ENCODE measurements around the gene LPAR1. TPM values are rescaled to one million over a fixed set of nuclear protein-coding genes. Genes with fewer than 3 reads are reported as not detected.

The LPAR1 gene
- total and polyA plus RNA-seq, 2 of the 8 experiments (the other 6 are each of a cell fraction or from before 2014, with no cell fraction given): 3.4 to 5.1 TPM

- FAIRE-seq: no peak
- Histone ChIP-seq H3K79me2 (ENCODE audit: control insufficient read depth in 1 of 2, insufficient read depth in 2 of 2, low read length in 2 of 2) (no peaks in the 10 kb centered on the region), H3K27ac (ENCODE audit: low read depth, low read length) (no peak overlapping the region)
- TF ChIP-seq NRF1 (IDR thresholded peaks at IDR 0.05; ENCODE audit: low read depth, low read length): no peak
Observed at GRCh38 chr9:111005746-111006470, 32.4 kb downstream of the LPAR1 start.

More at GRCh38 chr9:111005746-111006470, 32.4 kb downstream of the LPAR1 start:
- H3K79me1 ChIP-seq (ENCODE audit: low read depth, low read length): no peaks in the 10 kb centered on the region
- no peaks in the 10 kb centered on the region for H4K20me1 ChIP-seq (replicated peaks in 1 of 2; ENCODE audit: control insufficient read depth in 1 of 2, insufficient read depth in 2 of 2, low read length in 2 of 2)
- no peak overlapping the region for H3K4me2 ChIP-seq (ENCODE audit: insufficient read depth in 1 of 2, low read depth in 2 of 2, low read length in 2 of 2)
- no peak overlapping the region for H2BK120ac ChIP-seq (replicated peaks; ENCODE audit: low read depth, low read length)
- no peak overlapping the region for H3K4ac ChIP-seq (replicated peaks; ENCODE audit: insufficient read length, low read depth, low read length)
- no peak overlapping the region for H4K91ac ChIP-seq (replicated peaks; ENCODE audit: insufficient read length, low read length)
- no peak overlapping the region for H3K56ac ChIP-seq (replicated peaks; ENCODE audit: insufficient read length, low read depth, low read length)
- no peaks in the 10 kb centered on the region; a peak in 1 of 7 replicates for H3K27me3 ChIP-seq (replicated peaks in 1 of 4; ENCODE audit: control insufficient read depth in 3 of 4, extremely low read depth in 1 of 4, insufficient read depth in 3 of 4, low read length in 3 of 4)
- no peak overlapping the region for H2AK5ac ChIP-seq (ENCODE audit: low read depth, low read length)
- CTCF ChIA-PET (ENCODE audit: partially characterized antibody): interaction anchor here (0.6 to 2.6 kb wide), 2 partner anchors 30 to 374 kb away, joined by 3 to 7 read pairs; no protein-coding TSS in a partner anchor
- H3K23me2 ChIP-seq (ENCODE audit: low read depth, low read length): no peaks in the 10 kb centered on the region
- no peaks in the 10 kb centered on the region for H3K9me3 ChIP-seq (ENCODE audit: insufficient read depth in 2 of 2, low read depth in 1 of 2, low read length in 1 of 2)
- no peak overlapping the region for H3K23ac ChIP-seq (ENCODE audit: insufficient read length)
- no peak overlapping the region for H2AFZ ChIP-seq (ENCODE audit: low read length)
- no peak overlapping the region; the same call in 1 of the 2 replicates for H2BK12ac ChIP-seq (ENCODE audit: low read depth, low read length)
- 83% methylated on average over 1 of the region's 1 CpG; no CpG with 5 or more reads in 1 of the 2 experiments for WGBS, 2 experiments (ENCODE audit: extremely low coverage in 1 of 2, insufficient coverage in 1 of 2, insufficient read length in 1 of 2, insufficient replicate concordance in 2 of 2, low coverage in 1 of 2, low lambda C conversion rate in 2 of 2, missing lambda C conversion rate in 1 of 2)
- no peak overlapping the region for H2BK15ac ChIP-seq (ENCODE audit: low read length)
- no peaks in the 10 kb centered on the region for H3K36me3 ChIP-seq (ENCODE audit: control insufficient read depth in 2 of 4, insufficient read depth in 4 of 4, low read length in 3 of 4)
- H3K18ac ChIP-seq (ENCODE audit: extremely low read depth, low read length): no peak overlapping the region
- H3K14ac ChIP-seq (ENCODE audit: insufficient read length): no peak overlapping the region
- H4K8ac ChIP-seq (ENCODE audit: extremely low read depth, insufficient read depth, low read length): no peak overlapping the region
- H3K4me3 ChIP-seq (ENCODE audit: extremely low read depth in 1 of 4, insufficient read depth in 2 of 4, low read depth in 3 of 4, low read length in 4 of 4): no peak overlapping the region
- no peak overlapping the region for H3K9ac ChIP-seq (replicated peaks in 1 of 4; ENCODE audit: extremely low read depth in 1 of 4, low read depth in 3 of 4, low read length in 3 of 4)
- no peak for DNase-seq (ENCODE audit: low read depth in 1 of 2, low spot score in 2 of 2)
- H4K5ac ChIP-seq (ENCODE audit: insufficient read length, low read depth, low read length): no peak overlapping the region
- POLR2A ChIA-PET (ENCODE audit: partially characterized antibody): no interaction called here
- no peak overlapping the region for H2BK5ac ChIP-seq (ENCODE audit: low read depth, low read length)
- peaks cover 0 to 3% (median 0%) of the 10 kb centered on the region in 4 experiments; a peak in 1 of 7 replicates for H3K4me1 ChIP-seq (replicated peaks in 1 of 4; ENCODE audit: control insufficient read depth in 3 of 4, insufficient read depth in 4 of 4, low read length in 3 of 4)
- no peak overlapping the region for H2BK20ac ChIP-seq (ENCODE audit: low read length)
